GM21825 (cell line): ENCODE results near the gene VEGFD.

Source experiments
- ATAC-seq: cut with Tn5 transposase; IDR thresholded peaks from one replicate; pipeline ENCODE4 v1.9.1; 2021; ENCODE audit warnings: mild to moderate bottlenecking, moderate library complexity; ENCODE audit not compliant: unreplicated experiment

The VEGFD gene

GRCh38 chrX:15384304-15384703 lies at the start of gene VEGFD:
VEGFD (minus strand) TSS chrX:15384413; CDS start chrX:15383946, 467 bp downstream.
- ATAC-seq, result no peak

- no peak for ATAC-seq
Observed at GRCh38 chrX:15430584-15430983, 46.4 kb upstream of the VEGFD start.

GRCh38 chrX:15430076-15430475 lies 45.9 kb upstream of the VEGFD start:
- ATAC-seq, result no peak

- no peak for ATAC-seq
Observed at GRCh38 chrX:15425024-15425423, 40.8 kb upstream of the VEGFD start.

- ATAC-seq, result no peak
Observed at GRCh38 chrX:15418707-15419181, 34.5 kb upstream of the VEGFD start.

GRCh38 chrX:15418041-15418706 lies 34.0 kb upstream of the VEGFD start:
- ATAC-seq, result no peak

GRCh38 chrX:15416133-15416993 lies 32.1 kb upstream of the VEGFD start:
- no peak for ATAC-seq

- ATAC-seq, result no peak
Observed at GRCh38 chrX:15413101-15413500, 28.9 kb upstream of the VEGFD start.

GRCh38 chrX:15410947-15411346 lies 26.7 kb upstream of the VEGFD start:
- ATAC-seq, result no peak

- ATAC-seq, result no peak
Observed at GRCh38 chrX:15410430-15410829, 26.2 kb upstream of the VEGFD start.

- no peak for ATAC-seq
Observed at GRCh38 chrX:15405846-15406245, 21.6 kb upstream of the VEGFD start.

GRCh38 chrX:15404401-15405096 lies 20.3 kb upstream of the VEGFD start:
- no peak for ATAC-seq

GRCh38 chrX:15401378-15401777 lies 17.2 kb upstream of the VEGFD start:
- no peak for ATAC-seq

GRCh38 chrX:15399962-15400391 lies 15.8 kb upstream of the VEGFD start:
- no peak for ATAC-seq

- no peak for ATAC-seq
Observed at GRCh38 chrX:15398874-15399273, 14.7 kb upstream of the VEGFD start.

GRCh38 chrX:15395789-15396188 lies 11.6 kb upstream of the VEGFD start:
- ATAC-seq, result no peak

GRCh38 chrX:15391850-15392249 lies 7.6 kb upstream of the VEGFD start:
- ATAC-seq, result no peak

GRCh38 chrX:15382813-15383212 lies 1.4 kb downstream of the VEGFD start:
- no peak for ATAC-seq

GRCh38 chrX:15376956-15377355 lies 7.3 kb downstream of the VEGFD start:
- ATAC-seq, result no peak

- no peak for ATAC-seq
Observed at GRCh38 chrX:15373976-15374375, 10.2 kb downstream of the VEGFD start.
